K562 (cell line): ENCODE measurements around the gene MECR. TPM values are rescaled to one million over a fixed set of nuclear protein-coding genes. Genes with fewer than 3 reads are reported as not detected.
A peak's percentile ranks its signal among the peaks of the same experiment; 100 is the strongest.
"Not testable (repeated sequence)": the region's sequence is repeated elsewhere in the genome, so short reads cannot be mapped to it uniquely, and the experiment has no call there.

Experiments used
- ATAC-seq: fragments of 200-7000 bp; cut with Tn5 transposase; 3 replicates; pipeline ENCODE4 v1.9.1; 2020; ENCODE audit warnings: moderate library complexity
- BruUV-seq: library from RNA; stranded (reverse); fragments of 400-500 nt; replicated peaks from 2 replicates; lab custom pipeline; 2021; lab: Mats Ljungman, UMichigan
- CTCF ChIA-PET: fragments of 300-600 bp; formaldehyde crosslinking; extraction: SDS; loops from one replicate; lab custom pipeline; 2021; ENCODE audit warnings: low intra/inter-chr PET ratio; lab: Yijun Ruan, JAX
- POLR2A ChIA-PET: fragments of 300-600, 350-650 bp; sonication (Branson Sonifier 250); formaldehyde crosslinking; extraction: SDS; loops from one replicate; lab custom pipeline; 2021; ENCODE audit warnings: antibody characterized with exemption, inconsistent platforms; lab: Yijun Ruan, JAX
- DNase-seq, 4 experiments: peaks; one replicate each; pipeline versions ENCODE4 v3.0.0 to v3.0.0-alpha.2; 2011 to 2018; ENCODE audit warnings: low spot score in 3 of 4, mixed read lengths in 3 of 4; ENCODE audit errors: extremely low read depth in 1 of 4
- FAIRE-seq: peaks from 2 replicates; lab custom pipeline; 2011; peaks lifted over from hg19 to GRCh38; lab: Jason Lieb, UNC
- H2AFZ ChIP-seq: 2 replicates; pipeline ENCODE4 v1.6.0; 2011; ENCODE audit warnings: low read depth, low read length, control low read depth, inconsistent platforms
- H3K27ac ChIP-seq: fragments of 200-600 bp; 3 replicates; pipeline ENCODE4 v1.8.0; 2011; ENCODE audit warnings: low read depth, mild to moderate bottlenecking, control low read depth, inconsistent platforms, low read length, moderate library complexity, mixed read lengths; ENCODE audit errors: extremely low read depth
- H3K27me3 ChIP-seq, 2 experiments: fragments of 300-600 bp in 1 of 2; 2 replicates in 1 of 2; 3 replicates in 1 of 2; pipeline versions ENCODE4 v1.6.0 to v1.8.0; 2011; ENCODE audit warnings: inconsistent platforms in 2 of 2, low read length in 2 of 2, mild to moderate bottlenecking in 1 of 2, mixed read lengths in 1 of 2, moderate library complexity in 1 of 2; ENCODE audit not compliant: control insufficient read depth in 2 of 2, insufficient read depth in 2 of 2
- H3K36me3 ChIP-seq: fragments of 300-600 bp; 3 replicates; pipeline ENCODE4 v1.8.0; 2011; ENCODE audit warnings: mild to moderate bottlenecking, low read length, inconsistent platforms; ENCODE audit not compliant: control insufficient read depth, insufficient read depth
- H3K4me1 ChIP-seq, 2 experiments: fragments of 200-600 bp in 1 of 2; replicated peaks in 1 of 2; 2 replicates in 1 of 2; 3 replicates in 1 of 2; pipeline versions ENCODE4 v1.5.1 to v1.8.0; 2011; ENCODE audit warnings: inconsistent platforms in 2 of 2, low read length in 2 of 2, mild to moderate bottlenecking in 1 of 2, mixed read lengths in 1 of 2, moderate library complexity in 1 of 2; ENCODE audit not compliant: control insufficient read depth in 2 of 2, insufficient read depth in 2 of 2
- H3K4me2 ChIP-seq: 2 replicates; pipeline ENCODE4 v1.6.1; 2011; ENCODE audit warnings: low read length, control low read depth, inconsistent platforms, mixed read lengths; ENCODE audit not compliant: insufficient read depth
- H3K4me3 ChIP-seq: fragments of 200-600 bp; sonication (generic), shearing (Covaris generic); 2 replicates; pipeline ENCODE4 v1.5.1; 2016; ENCODE audit warnings: control low read depth, inconsistent platforms
- H3K79me2 ChIP-seq: fragments of 200-600 bp; 3 replicates; pipeline ENCODE4 v1.8.0; 2011; ENCODE audit warnings: low read length, inconsistent platforms; ENCODE audit not compliant: control insufficient read depth, insufficient read depth
- H3K9ac ChIP-seq, 2 experiments: 2 replicates each; pipeline versions ENCODE4 v1.6.0 to v1.6.1; 2011; ENCODE audit warnings: low read depth in 2 of 2, low read length in 2 of 2, control low read depth in 1 of 2, inconsistent platforms in 1 of 2, mild to moderate bottlenecking in 1 of 2, mixed read lengths in 1 of 2; ENCODE audit not compliant: insufficient read depth in 1 of 2
- H3K9me1 ChIP-seq: one replicate; pipeline ENCODE4 v1.6.0; 2011; ENCODE audit warnings: inconsistent platforms, mild to moderate bottlenecking, low read length, moderate library complexity; ENCODE audit not compliant: control insufficient read depth, insufficient read depth
- H3K9me3 ChIP-seq: replicated peaks from 2 replicates; pipeline ENCODE4 v1.5.1; 2011; ENCODE audit warnings: low read depth, low read length, inconsistent platforms; ENCODE audit not compliant: control insufficient read depth, insufficient read depth
- H4K20me1 ChIP-seq: replicated peaks from 2 replicates; pipeline ENCODE4 v1.6.1; 2011; ENCODE audit warnings: low read length, inconsistent platforms, mixed read lengths; ENCODE audit not compliant: control insufficient read depth, insufficient read depth
- CBX8 ChIP-seq: fragments of 200-600 bp; sonication (generic); IDR thresholded peaks from 2 replicates; pipeline ENCODE4 v1.6.1; 2012; ENCODE audit warnings: borderline replicate concordance, mixed run types, low read depth, mild to moderate bottlenecking, moderate library complexity, mixed read lengths, low read length, control low read depth, inconsistent platforms; ENCODE audit not compliant: poor library complexity, severe bottlenecking; ENCODE audit errors: extremely low read depth
- POLR2A ChIP-seq: fragments of 450-650 bp; conservative IDR thresholded peaks from 2 replicates; pipeline ENCODE4 v1.6.1; 2016
- POLR2G ChIP-seq: fragments of 200-400 bp; formaldehyde crosslinking; IDR thresholded peaks from 2 replicates; pipeline ENCODE4 v1.6.1; 2017; ENCODE audit warnings: low read depth, mild to moderate bottlenecking, antibody characterized with exemption, low read length, moderate library complexity
- SOX6 ChIP-seq: fragments of 450-650 bp; IDR thresholded peaks from 2 replicates; pipeline ENCODE4 v1.6.1; 2014; ENCODE audit warnings: mild to moderate bottlenecking
- SUPT5H ChIP-seq: fragments of 450-650 bp; IDR thresholded peaks from 2 replicates; pipeline ENCODE4 v1.6.1; 2016
- WGBS: fragments of 100-300 bp; shearing (Covaris generic); methylation state at CpG from one replicate; pipeline ENCODE4 v1.1.6; 2016; ENCODE audit warnings: low coverage, mixed read lengths; ENCODE audit not compliant: insufficient coverage; ENCODE audit errors: missing lambda C conversion rate; 5-methylcytosine and 5-hydroxymethylcytosine counted together
- in situ Hi-C: fragments of 300-500 bp; cut with MboI; formaldehyde crosslinking; loops from 4 replicates; pipeline ENCODE4 v1.15.0; 2018; ENCODE audit warnings: inconsistent platforms, mixed read lengths
- intact Hi-C: fragments of 100-400 bp; cut with micrococcal nuclease; formaldehyde crosslinking; loops from 2 replicates; pipeline ENCODE4 v1.14.2; 2022
- polyA plus RNA-seq, 8 experiments: library from polyadenylated mRNA; depleted of rRNA in 4 of 8; stranded (reverse) in 5 of 8; unstranded in 3 of 8; fragments of >200 nt; fragmentation: Nextera tagmentation in 2 of 8; fragmentation: Illumina TruSeq in 1 of 8; extraction: Ambion mirVana in 2 of 8; extraction: Trizol in 1 of 8; gene quantifications; 2 replicates each; pipeline versions ENCODE4 v1.2.1 to v1.2.3, GENCODE V29; 2011 to 2014; ENCODE audit warnings: inconsistent platforms in 1 of 8, missing spikeins in 1 of 8
- total RNA-seq, 7 experiments: library from RNA; depleted of rRNA in 6 of 7; stranded (reverse); fragments of >200 nt in 6 of 7; fragmentation: Illumina TruSeq in 2 of 7; extraction: Trizol in 2 of 7; gene quantifications; 2 replicates each; pipeline versions ENCODE4 v1.2.1 to v1.2.3, GENCODE V29; 2011 to 2021; ENCODE audit warnings: low replicate concordance in 1 of 7

MECR gene
- total and polyA plus RNA-seq, 9 of the 15 experiments (the other 6 are each of a cell fraction or from before 2014, with no cell fraction given) = 10.4 to 58.6 (median 42.9) TPM

DNA sequence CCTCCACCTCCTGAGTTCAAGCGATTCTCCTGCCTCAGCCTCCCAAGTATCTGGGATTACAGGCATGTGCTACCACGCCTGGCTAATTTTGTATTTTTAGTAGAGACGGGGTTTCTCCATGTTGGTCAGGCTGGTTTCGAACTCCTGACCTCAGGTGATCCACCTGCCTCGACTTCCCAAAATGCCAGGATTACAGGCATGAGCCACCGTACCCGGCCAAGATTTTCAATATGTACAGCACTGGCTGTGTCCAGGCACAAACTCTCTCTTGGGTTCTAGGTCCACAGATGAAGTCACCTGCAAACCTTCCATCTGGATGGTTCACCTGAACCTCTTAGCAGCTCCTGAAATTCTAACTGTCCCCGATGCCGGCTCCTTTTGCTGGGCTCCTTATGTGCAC, 80.4 kb downstream of the MECR start:
- in situ Hi-C loops, BruUV-seq, intact Hi-C loops: not testable (repeated sequence)

GRCh38 chr1:29148656-29149491, 81.9 kb downstream of the MECR start:
- no peak overlapping the region for H3K4me3 ChIP-seq
- in situ Hi-C loops = no loop called here
- TF ChIP-seq SUPT5H (peak; percentile 50), CBX8 (no peak), SOX6 (no peak), POLR2G (peak; percentile 53; the same call in 1 of the 2 replicates), POLR2A (peak; percentile 45; the same call in 1 of the 2 replicates)

More for the DNA sequence above, 80.4 kb downstream of the MECR start:
- H3K27ac ChIP-seq, H3K9ac ChIP-seq, H3K9me1 ChIP-seq, DNase-seq, H3K4me3 ChIP-seq, H3K4me2 ChIP-seq, H2AFZ ChIP-seq, ATAC-seq, H3K4me1 ChIP-seq, CTCF ChIA-PET, H3K27me3 ChIP-seq, H4K20me1 ChIP-seq, H3K9me3 ChIP-seq, FAIRE-seq: not testable (repeated sequence)
- peaks cover 95% of the 10 kb centered on the region for H3K36me3 ChIP-seq
- WGBS = 96% methylated on average over 9 of the region's 9 CpGs
- H3K79me2 ChIP-seq = peaks cover 39% of the 10 kb centered on the region
- POLR2A ChIA-PET = interaction anchor here (0.7 to 1.0 kb wide), 2 partner anchors 17 to 738 kb away, joined by 3 to 4 read pairs; no protein-coding TSS in a partner anchor

More at GRCh38 chr1:29148656-29149491, 81.9 kb downstream of the MECR start:
- WGBS = 95% methylated on average over 32 of the region's 35 CpGs
- no peaks in the 10 kb centered on the region for H3K9me1 ChIP-seq
- H3K27me3 ChIP-seq = no peaks in the 10 kb centered on the region
- H3K9ac ChIP-seq = no peak overlapping the region
- POLR2A ChIA-PET = interaction anchor here (1.0 kb wide), 2 partner anchors 18 to 33 kb away, joined by 3 read pairs; no protein-coding TSS in a partner anchor
- no peak overlapping the region for H3K27ac ChIP-seq
- DNase-seq (no peak), ATAC-seq (no peak), FAIRE-seq (no peak)
- no TSS peak for BruUV-seq
- H3K9me3 ChIP-seq = no peaks in the 10 kb centered on the region
- no peak overlapping the region for H2AFZ ChIP-seq
- intact Hi-C loops = no loop called here
- CTCF ChIA-PET = no interaction called here
- H3K36me3 ChIP-seq = peaks cover 83% of the 10 kb centered on the region
- peaks cover 25% of the 10 kb centered on the region; the same call in 2 of the 3 replicates for H3K79me2 ChIP-seq
- H4K20me1 ChIP-seq = no peaks in the 10 kb centered on the region
- no peak overlapping the region for H3K4me2 ChIP-seq
- peaks cover 2 to 4% of the 10 kb centered on the region in 2 experiments; a peak in 3 of 5 replicates for H3K4me1 ChIP-seq
